GM18868 (cell line): ENCODE results near the gene TRIM48.
"Not testable (repeated sequence)": the region's sequence is repeated elsewhere in the genome, so short reads cannot be mapped to it uniquely, and the experiment has no call there.

Source experiments
- ATAC-seq: cut with Tn5 transposase; IDR thresholded peaks from one replicate; pipeline ENCODE4 v1.9.1; 2021; ENCODE audit warnings: mild to moderate bottlenecking, moderate library complexity; ENCODE audit not compliant: unreplicated experiment

The TRIM48 gene, protein sequence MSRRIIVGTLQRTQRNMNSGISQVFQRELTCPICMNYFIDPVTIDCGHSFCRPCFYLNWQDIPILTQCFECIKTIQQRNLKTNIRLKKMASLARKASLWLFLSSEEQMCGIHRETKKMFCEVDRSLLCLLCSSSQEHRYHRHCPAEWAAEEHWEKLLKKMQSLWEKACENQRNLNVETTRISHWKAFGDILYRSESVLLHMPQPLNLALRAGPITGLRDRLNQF

DNA sequence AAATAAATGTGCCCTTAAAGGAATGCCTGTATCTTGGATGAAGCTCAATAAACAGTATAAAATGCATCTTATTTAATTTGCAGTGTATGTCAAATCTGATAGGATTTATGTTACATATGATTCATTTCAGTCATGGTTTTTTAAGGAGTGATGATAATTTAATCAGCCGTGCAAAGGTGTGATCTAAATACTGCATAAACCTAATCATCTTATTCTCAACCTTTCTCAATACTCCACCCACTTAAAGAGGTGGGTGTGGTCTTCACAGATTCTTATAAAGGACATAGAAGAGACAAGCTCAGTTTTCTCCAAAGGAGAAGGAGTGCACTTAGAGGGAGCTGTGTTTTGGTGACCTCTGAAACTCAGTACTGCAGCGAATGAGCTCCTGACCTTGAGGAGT, at the start of gene TRIM48:
Gene TRIM48 (plus strand): TSS at position 301 of the 400 bp plus-strand sequence. CDS start 113 bp downstream, outside the sequence.
- not testable (repeated sequence) for ATAC-seq

DNA sequence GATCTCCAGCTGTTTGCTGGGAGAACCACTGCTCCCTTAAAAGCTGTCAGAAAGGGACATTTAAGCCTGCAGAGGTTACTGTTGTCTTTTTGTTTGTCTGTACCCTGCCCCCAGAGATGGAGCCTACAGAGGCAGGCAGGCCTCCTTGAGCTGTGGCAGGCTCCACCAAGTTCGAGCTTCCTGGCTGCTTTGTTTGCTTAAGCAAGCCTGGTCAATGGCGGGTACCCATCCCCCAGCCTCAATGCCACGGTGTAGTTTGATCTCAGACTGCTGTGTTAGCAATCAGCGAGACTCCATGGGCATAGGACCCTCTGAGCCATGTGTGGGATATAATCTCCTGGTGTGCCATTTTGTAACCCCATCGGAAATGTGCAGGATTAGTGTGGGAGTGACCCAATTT, 23.6 kb upstream of the TRIM48 start:
- ATAC-seq: not testable (repeated sequence)

DNA sequence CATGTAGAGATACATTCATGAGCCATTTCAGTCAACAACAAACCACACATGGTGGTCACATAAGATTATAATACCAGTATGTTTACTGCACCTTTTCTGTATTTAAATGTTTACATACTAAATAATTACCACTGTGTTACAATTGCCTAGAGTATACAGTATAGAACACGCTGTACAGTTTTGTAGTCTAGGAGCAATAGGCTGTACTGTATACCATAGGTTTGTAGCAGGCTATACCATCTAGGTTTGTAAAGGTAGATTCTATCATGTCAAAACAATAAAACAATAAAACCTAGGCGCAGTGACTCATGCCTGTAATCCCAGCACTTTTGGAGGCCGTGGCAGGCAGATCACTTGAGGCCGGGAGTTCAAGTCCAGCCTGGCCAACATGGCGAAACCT, 1.1 kb downstream of the TRIM48 start:
- ATAC-seq: no peak
